Right lobe of liver (tissue), 6 donors: ENCODE data around the gene MEI1. TPM values are rescaled to one million over a fixed set of nuclear protein-coding genes. Genes with fewer than 3 reads are reported as not detected.
A peak's percentile ranks its signal among the peaks of the same experiment; 100 is the strongest.

Source experiments
- ATAC-seq, 4 donors: fragments of 200-7000 bp; cut with Tn5 transposase; one replicate each; pipeline ENCODE4 v1.9.1; 2020; ENCODE audit warnings: mild to moderate bottlenecking in 4 of 4, moderate library complexity in 4 of 4
- DNase-seq, 3 donors: peaks; one replicate each; pipeline ENCODE4 v3.0.0-alpha.2; 2020
- H3K27ac ChIP-seq, 3 donors: fragments of 200-600 bp; one replicate each; pipeline ENCODE4 v1.8.0; 2022
- H3K27me3 ChIP-seq, 2 donors: fragments of 200-600 bp; one replicate each; pipeline ENCODE4 v1.8.0; 2022
- H3K36me3 ChIP-seq, 4 donors: fragments of 200-600 bp; sonication (generic) in 1 of 4; one replicate each; pipeline versions ENCODE4 v1.5.1 to v1.8.0; 2017 to 2022; ENCODE audit warnings: control low read depth in 1 of 4
- H3K4me1 ChIP-seq, 4 donors: fragments of 200-600 bp; sonication (generic) in 1 of 4; one replicate each; pipeline versions ENCODE4 v1.5.1 to v1.8.0; 2017 to 2022; ENCODE audit warnings: control low read depth in 1 of 4
- H3K4me3 ChIP-seq, 3 donors: fragments of 200-600 bp; one replicate each; pipeline ENCODE4 v1.8.0; 2022
- H3K9me3 ChIP-seq, 4 donors: fragments of 200-600 bp; sonication (generic) in 1 of 4; one replicate each; pipeline versions ENCODE4 v1.5.1 to v1.8.0; 2017 to 2022; ENCODE audit warnings: control low read depth in 1 of 4
- POLR2A ChIP-seq: fragments of 450-650 bp; IDR thresholded peaks from one replicate; pipeline ENCODE4 v1.6.1; 2017; ENCODE audit warnings: antibody characterized with exemption, mild to moderate bottlenecking
- WGBS: methylation state at CpG from one replicate; pipeline ENCODE4 v1.1.6; 2018; ENCODE audit warnings: low coverage, low lambda C conversion rate; ENCODE audit not compliant: insufficient coverage; ENCODE audit errors: missing lambda C conversion rate; 5-methylcytosine and 5-hydroxymethylcytosine counted together
- intact Hi-C, 2 donors: fragments of 100-400 bp; cut with DNase I; formaldehyde crosslinking; loops; one replicate each; pipeline versions ENCODE4 v1.11.2 to v1.14.1; 2022
- total RNA-seq, 6 experiments: library from RNA; depleted of rRNA in 2 of 6; stranded (reverse); fragments of >200 nt in 2 of 6; fragmentation: NEBNext Ultra II Directional in 3 of 6; extraction: Animal tissue kit (Norgen Biotek cat#: 25700) in 3 of 6; gene quantifications; one replicate each; pipeline versions ENCODE4 v1.1.0 to v1.2.4, GENCODE V29; 2016 to 2023
- TF ChIP-seq, protein P1 (sequence below), 4 donors: fragments of 200-600 bp in 3 of 4; fragments of 450-650 bp in 1 of 4; IDR thresholded peaks; one replicate each; pipeline versions ENCODE4 v1.5.1 to v1.8.0; 2016 to 2022; ENCODE audit warnings: antibody characterized with exemption in 4 of 4, mild to moderate bottlenecking in 2 of 4
- donor health status: DM: no; HTN: yes; CAD: no.
- donor health status: DM: no; HTN: no; CAD: no.
- donor health status: DM: no; HTN: no; CAD: no.
- donor health status: DM: no; HTN: yes; CAD: no.
- donor health status: DM: no; HTN: yes; CAD: no.

The MEI1 gene
- total RNA-seq, 6 experiments from 2014 or later, result 0.37 to 1.0 (median 0.60) TPM

DNA sequence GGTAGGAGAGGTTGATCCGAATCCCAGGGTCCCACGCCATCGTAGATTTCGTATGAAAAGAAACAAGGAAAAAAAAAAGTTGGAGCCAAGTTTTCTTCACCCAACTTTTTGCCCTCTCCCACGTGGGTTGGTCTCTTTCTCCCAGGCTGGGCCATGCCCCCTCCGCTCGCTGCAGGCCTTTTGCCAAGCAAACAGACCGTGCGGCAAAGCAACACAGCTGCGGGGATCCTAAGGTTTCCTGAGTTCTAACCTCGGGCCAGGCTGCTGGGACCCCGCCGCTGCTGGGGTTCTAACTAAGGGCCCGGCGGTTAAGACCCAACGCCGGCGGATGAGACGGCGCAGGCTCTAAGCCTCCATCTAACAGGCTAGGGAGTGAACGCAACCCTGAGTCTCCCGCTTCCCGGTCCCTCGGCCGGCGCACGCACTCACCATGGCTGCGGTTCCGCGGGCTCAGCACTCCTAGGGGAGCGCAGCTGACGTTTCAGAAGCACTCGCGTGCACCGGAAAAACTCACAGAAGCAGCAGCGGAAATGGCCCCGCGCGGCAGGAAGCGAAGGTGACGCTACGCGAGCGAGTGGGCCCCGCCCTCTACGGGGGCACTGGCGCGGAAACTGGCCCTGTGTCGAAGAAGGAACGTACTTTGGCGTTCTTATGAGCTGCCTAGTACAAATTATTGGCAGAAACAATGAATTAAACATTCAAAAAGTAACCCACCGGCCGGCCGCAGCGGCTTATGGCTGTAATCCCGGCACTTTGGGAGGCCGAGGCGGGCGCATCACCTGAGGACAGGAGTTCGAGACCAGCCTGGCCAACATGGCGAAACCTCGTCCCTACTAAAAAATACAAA, 10.7 kb upstream of the MEI1 start, which contains the start of gene SNU13:
Gene SNU13, minus strand, starts transcription at position 503 of the 847 bp plus-strand sequence. Its CDS starts 71 bp downstream, at position 432.
- DNase-seq (peak; percentile 93 to 95 (median 94)), ATAC-seq (peak; percentile 93 to 97 (median 96))
- Histone ChIP-seq H3K4me1 (peaks cover 0 to 12% (median 4%) of the 10 kb centered on the region in 4 donors), H3K27ac (peak within 1 kb of the TSS; percentile 81 to 93 (median 89)), H3K27me3 (no peaks in the 10 kb centered on the region), H3K4me3 (peak within 1 kb of the TSS; percentile 74 to 78 (median 75)), H3K36me3 (peaks cover 0 to under 1% (median 0%) of the 10 kb centered on the region in 4 donors), H3K9me3 (no peaks in the 10 kb centered on the region)
- intact Hi-C loops, result no loop called here
- WGBS, result under 1% methylated on average over 23 of the region's 62 CpGs
- TF ChIP-seq POLR2A, result peak; percentile 88
- TF ChIP-seq, protein P1, sequence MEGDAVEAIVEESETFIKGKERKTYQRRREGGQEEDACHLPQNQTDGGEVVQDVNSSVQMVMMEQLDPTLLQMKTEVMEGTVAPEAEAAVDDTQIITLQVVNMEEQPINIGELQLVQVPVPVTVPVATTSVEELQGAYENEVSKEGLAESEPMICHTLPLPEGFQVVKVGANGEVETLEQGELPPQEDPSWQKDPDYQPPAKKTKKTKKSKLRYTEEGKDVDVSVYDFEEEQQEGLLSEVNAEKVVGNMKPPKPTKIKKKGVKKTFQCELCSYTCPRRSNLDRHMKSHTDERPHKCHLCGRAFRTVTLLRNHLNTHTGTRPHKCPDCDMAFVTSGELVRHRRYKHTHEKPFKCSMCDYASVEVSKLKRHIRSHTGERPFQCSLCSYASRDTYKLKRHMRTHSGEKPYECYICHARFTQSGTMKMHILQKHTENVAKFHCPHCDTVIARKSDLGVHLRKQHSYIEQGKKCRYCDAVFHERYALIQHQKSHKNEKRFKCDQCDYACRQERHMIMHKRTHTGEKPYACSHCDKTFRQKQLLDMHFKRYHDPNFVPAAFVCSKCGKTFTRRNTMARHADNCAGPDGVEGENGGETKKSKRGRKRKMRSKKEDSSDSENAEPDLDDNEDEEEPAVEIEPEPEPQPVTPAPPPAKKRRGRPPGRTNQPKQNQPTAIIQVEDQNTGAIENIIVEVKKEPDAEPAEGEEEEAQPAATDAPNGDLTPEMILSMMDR (IDR thresholded peaks at IDR 0.05), result peak in 1 of 4 donors; percentile 12

DNA sequence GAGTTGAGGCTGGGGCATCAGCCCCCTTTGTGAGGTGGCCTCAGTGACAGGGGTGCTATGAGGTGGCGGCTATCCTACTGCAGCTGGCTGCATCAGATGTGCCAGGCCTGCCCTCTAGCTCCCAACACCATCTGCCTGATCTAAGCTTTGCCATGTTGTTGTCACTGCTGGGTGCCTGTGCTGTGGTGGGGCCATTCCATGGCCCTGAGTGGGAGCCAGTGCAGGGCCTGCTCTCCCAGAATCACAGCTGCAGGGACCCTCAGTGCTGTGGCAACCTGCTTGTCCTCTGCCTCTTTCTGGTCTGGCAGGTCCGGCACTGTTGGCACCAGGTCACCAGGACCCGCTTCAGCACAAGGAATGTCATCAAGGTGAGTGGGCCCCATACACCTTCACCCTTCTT, 8.8 kb upstream of the MEI1 start:
- Histone ChIP-seq H3K4me1 (peaks cover 0 to 12% (median 4%) of the 10 kb centered on the region in 4 donors), H3K27me3 (no peaks in the 10 kb centered on the region), H3K36me3 (peaks cover 0 to 8% (median 0%) of the 10 kb centered on the region in 4 donors), H3K9me3 (no peaks in the 10 kb centered on the region), H3K4me3 (no peak overlapping the region), H3K27ac (no peak overlapping the region)
- WGBS, result no CpG with 5 or more reads among the region's 3 CpGs
- DNase-seq (no peak), ATAC-seq (no peak)
- TF ChIP-seq POLR2A, result no peak
- TF ChIP-seq, protein P1 (IDR thresholded peaks at IDR 0.05), result no peak
- intact Hi-C loops, result no loop called here

DNA sequence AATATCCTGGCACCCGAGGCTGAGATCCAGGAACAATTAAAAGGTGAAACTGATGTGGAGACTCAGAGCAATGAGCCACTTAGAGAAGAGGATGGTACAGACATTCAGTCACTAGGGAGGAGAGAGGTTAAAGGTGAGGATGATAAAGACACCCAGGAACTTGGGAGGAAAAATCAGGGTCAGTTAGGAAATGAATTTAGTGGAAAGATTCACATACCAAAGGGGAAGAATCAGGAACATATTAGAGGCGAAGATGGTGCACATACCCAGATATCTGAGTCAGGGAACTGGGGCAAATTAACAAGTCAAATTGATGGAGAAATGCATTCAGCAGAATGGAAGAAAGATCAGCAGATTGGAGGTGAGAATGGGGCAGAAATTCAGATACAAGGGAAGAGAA, 4.1 kb upstream of the MEI1 start:
- WGBS, result 66% methylated on average over 2 of the region's 2 CpGs
- peaks cover 0 to 8% (median 0%) of the 10 kb centered on the region in 4 donors for H3K36me3 ChIP-seq
- H3K9me3 ChIP-seq, result no peaks in the 10 kb centered on the region
- no peak for ATAC-seq
- no peak for DNase-seq
- H3K4me3 ChIP-seq, result no peak overlapping the region
- H3K27ac ChIP-seq, result no peak overlapping the region
- H3K27me3 ChIP-seq, result no peaks in the 10 kb centered on the region
- TF ChIP-seq, protein P1 (IDR thresholded peaks at IDR 0.05), result no peak
- no peak for TF ChIP-seq POLR2A
- peaks cover 0 to 6% (median 0%) of the 10 kb centered on the region in 4 donors for H3K4me1 ChIP-seq
- intact Hi-C loops, result loop anchor here in 1 of 2 donors (5.0 kb wide), 1 partner anchor 237 kb away; no protein-coding TSS in a partner anchor

DNA sequence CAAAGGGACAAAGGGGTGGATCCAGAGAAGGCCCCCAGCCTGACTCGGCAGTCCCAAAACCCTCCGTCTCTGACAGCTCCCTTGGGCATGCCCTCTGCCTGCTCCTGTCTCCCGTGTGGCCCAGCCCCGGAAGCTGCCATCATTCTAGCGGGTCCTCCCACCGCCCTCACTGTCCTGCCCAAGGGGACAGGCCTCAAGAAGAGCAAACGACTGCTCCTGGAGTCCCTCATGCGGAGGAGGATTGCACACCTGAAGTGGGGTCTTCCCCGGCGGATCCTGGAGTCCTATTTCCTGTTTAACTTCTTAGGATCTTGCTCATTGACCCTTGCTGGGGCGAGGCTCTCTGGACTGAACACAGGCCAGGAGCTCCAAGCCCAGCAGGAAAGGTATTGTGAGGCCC, 2.6 kb upstream of the MEI1 start:
- TF ChIP-seq, protein P1 (IDR thresholded peaks at IDR 0.05), result no peak
- TF ChIP-seq POLR2A, result no peak
- peak overlapping the region in 1 of 3 donors; percentile 28 for H3K27ac ChIP-seq
- ATAC-seq, result peak in 3 of 4 donors; percentile 3 to 6 (median 5)
- WGBS, result 0% methylated on average over 2 of the region's 11 CpGs
- H3K4me1 ChIP-seq, result peaks cover 0 to 6% (median 0%) of the 10 kb centered on the region in 4 donors
- no peak overlapping the region for H3K4me3 ChIP-seq
- peak in 1 of 3 donors; percentile 23 for DNase-seq
- peaks cover 0 to 8% (median 0%) of the 10 kb centered on the region in 4 donors for H3K36me3 ChIP-seq
- H3K27me3 ChIP-seq, result no peaks in the 10 kb centered on the region
- no peaks in the 10 kb centered on the region for H3K9me3 ChIP-seq
- intact Hi-C loops, result loop anchor here in 1 of 2 donors (5.0 kb wide), 1 partner anchor 236 kb away; no protein-coding TSS in a partner anchor
